Astrocyte (in vitro differentiated cells and primary cell): ENCODE data around the gene TELO2.

Experiments used
- CTCF ChIP-seq: IDR thresholded peaks from 2 replicates; pipeline ENCODE4 v1.5.1; 2011; ENCODE audit warnings: low read depth, mild to moderate bottlenecking, inconsistent platforms, low read length, moderate library complexity; ENCODE audit not compliant: insufficient read depth
- EZH2 ChIP-seq: IDR thresholded peaks from 2 replicates; pipeline ENCODE4 v1.6.1; 2012; ENCODE audit warnings: mild to moderate bottlenecking, low read length, inconsistent platforms; ENCODE audit not compliant: insufficient read depth

DNA sequence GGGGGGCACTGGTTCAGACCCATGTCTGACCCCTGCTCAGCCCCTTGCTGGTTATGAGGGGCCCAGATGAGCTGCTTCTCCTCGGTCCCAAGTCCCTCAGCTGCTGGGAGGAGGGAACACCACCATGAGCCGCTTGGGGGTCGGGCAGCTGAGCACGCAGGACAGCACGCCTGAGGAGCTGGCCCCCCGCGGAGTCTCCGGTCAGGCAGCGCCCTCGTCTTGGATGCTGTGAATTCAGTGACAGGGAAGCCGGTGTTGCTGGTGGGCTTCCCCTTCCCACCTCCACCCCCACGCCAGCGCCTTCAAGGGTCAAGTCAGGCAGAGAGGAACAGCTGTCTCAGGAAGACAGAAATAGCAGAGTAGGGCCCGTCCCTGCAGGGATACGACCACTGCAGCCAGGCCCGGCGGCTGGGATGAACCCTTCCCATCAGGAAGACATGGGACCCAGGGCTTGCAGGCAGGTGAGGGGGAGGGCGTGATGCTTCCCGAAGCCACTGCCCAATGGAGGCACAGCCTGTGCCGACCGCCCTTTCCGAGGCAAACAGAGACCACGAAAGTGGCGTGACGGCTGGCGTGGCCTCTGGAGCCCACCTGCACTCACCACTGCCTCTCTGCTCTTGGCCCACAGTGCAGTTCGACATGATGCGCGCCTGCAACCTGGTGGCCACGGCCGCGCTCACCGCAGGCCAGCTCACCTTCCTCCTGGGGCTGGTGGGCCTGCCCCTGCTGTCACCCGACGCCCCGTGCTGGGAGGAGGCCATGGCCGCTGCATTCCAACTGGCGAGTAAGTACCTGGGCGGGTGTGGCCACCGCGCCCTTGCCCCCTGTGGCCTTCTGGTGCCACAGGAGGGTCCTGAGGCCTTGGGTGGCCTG lies 48.4 kb downstream of the TELO2 start:
- TF ChIP-seq CTCF (no peak), EZH2 (no peak)
